ENCODE measurements around the gene STXBP2.

The STXBP2 gene

DNA sequence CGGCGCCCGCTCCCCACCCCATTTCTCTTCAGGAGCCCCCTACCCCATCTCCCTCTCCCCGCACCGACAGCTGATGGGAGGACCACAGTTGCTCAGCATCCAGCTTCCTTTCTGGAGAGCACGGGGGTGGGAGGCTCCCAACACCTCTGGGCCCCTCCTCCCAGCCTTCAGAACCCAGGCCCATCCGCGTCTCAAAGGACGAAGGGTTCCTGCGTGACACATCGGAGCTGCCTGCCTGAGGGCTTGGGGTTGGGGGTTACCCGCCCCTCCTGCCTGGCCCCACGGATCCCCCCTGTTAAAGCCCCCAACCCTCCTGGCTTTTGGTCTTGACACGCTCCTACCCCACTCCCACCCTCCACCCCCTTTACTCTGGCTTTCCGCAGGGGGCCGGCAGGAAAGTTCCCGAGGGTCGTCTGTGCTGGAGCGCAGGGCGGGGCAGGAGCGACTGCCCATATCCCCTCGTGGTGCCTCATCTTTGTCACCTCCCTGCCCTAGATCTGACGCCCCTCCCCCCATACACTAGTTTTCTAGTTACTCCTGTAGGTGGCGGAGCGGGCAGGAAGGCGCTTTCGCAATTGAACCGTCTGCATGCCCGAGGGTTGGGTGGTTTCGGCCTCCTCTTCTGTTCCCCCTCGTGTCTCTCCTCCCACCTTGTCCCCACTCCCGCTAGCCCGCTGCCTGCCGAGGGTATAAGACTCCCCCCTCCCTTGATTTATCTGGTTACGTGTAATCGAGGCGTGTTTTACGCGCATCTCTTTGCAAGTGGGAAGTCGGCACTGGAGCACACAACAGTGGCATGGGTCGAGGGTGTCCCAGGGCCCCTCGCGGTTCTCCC lies 44.6 kb downstream of the STXBP2 start:
- peak; percentile 88 for DNase-seq

DNA sequence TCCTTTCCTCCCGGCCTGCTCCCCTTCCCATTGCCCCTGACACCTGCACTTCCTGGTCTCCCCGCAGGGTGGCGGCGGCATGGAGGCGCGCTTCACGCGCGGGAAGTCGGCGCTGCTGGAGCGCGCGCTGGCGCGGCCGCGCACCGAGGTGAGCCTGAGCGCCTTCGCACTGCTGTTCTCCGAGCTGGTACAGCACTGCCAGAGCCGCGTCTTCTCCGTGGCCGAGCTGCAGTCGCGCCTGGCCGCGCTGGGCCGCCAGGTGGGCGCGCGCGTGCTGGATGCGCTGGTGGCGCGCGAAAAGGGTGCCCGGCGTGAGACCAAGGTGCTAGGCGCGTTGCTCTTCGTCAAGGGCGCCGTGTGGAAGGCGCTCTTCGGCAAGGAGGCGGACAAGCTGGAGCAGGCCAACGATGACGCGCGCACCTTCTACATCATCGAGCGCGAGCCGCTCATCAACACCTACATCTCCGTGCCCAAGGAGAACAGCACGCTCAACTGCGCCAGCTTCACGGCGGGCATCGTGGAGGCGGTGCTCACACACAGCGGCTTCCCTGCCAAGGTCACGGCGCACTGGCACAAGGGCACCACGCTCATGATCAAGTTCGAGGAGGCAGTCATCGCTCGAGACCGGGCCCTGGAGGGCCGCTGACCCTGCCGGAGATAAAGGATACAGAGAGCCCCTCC lies 45.4 kb downstream of the STXBP2 start:
- DNase-seq, result no peak

DNA sequence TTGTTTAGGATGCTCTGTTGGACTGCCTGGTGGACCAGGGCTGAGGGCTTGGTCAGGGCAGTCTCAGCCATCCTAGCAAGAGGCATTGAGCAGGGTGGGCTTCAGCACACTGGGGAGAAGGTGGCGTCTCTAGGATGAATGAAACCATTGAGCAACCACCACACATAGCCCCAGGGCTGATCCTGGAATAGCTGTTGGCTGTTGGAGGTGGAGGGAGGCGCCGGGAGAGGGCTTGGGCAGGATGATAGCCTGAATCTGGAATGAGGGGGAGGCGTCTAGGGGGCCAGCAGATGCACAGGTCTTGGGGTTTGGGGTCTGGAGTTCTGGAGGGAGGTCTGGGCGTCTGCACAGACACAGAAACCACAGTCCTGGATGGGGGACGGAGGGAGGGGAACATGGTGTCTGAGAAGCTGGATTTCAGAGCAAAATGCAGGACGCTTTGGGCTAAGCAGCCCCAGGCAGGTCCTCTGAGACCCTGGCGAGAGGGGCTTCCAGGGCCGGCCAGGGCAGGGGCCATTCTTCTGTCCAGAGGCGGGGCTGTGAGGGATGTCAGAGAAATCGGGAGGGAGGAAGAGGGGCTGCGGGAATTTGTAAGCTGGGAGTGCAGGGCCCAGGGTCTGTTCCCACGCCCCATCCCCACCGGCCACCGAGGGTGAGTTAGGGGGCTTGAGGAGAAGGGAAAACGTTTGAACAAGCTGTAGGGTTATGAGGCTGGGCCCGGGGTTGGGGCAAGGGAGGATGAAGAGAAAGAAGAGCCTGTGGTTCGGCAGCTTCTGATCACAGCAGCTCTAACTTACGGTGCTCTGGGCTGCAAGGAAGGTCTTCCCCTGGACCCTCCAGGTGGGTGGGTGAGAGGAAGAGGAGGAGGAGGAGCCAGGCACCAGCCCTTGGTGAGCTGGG lies 48.9 kb downstream of the STXBP2 start:
- DNase-seq, result no peak

DNA sequence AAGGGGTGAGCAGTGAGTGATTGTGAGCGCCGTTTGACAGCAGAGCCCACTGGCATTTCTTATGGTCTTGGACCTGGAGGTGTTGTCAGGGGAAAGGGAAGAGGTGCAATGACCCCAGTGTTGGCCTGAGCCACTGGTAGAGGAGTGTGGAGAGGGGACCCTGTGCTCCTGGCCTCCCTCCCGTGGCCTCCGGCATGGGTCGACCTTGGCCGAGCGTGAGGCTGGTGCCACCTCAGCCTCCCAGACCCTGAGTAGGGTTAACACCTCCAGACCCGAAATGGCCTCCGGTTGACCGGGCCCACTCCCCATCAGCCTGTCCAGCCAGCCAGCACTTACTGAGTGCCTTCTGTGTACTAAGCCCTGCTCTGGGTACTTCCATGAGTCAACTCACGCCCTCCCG lies 50.3 kb downstream of the STXBP2 start:
- DNase-seq, result no peak

DNA sequence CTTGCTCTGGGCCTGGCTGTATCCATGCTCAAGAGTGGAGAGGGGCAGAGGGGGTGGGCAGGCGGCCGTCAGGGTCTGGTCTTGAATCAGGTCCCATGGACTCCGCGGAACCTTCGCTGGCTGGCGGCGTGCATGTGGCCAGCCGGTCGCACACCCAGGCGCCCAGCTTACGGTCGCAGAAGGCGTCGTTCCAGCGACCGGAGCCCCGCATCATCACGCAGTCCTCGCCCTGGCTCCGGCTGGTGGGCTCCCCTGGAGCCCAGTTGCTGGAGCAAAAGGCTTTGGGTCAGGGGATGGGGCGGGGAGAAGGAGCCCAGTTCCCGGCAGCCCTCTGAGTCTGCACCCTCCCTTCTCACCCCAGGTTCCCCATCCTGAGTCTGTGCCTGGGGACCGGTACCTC lies 52.3 kb downstream of the STXBP2 start:
- no peak for DNase-seq

DNA sequence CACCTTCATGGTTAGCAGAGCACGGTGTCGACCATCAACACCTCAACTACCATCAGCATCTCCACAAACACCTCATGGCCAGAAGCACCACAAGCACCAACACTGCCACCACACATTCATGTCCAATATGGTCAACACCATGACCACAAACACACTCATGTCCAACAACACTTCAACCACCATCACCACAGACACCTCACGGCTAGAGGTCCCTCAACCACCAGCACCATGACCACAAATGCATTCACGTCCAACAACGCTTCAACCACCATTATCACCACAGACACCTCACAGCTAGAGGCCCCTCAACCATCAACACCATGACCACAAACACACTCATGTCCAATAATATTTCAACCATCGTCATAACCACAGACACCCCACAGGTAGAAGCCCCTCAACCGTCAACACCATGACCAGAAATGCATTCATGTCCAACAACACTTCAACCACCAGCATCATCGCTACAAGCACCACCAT lies 53.9 kb downstream of the STXBP2 start:
- no peak for DNase-seq

DNA sequence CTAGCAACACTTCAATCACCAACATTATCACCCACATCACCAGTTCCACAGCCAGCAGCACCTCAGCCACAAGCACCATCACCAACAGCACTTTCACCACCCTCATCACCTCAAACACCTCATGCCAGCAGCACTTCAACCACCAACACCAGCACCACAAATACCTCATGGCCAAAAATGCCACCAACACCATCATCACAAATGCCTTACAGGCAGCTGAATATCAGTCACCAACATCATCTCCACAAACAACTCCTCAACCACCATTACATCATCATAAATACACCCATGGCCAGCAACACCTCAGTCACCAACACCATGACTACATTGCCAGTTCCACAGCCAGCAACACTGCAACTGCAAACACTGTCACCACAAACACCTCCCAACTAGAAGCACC lies 54.6 kb downstream of the STXBP2 start:
- no peak for DNase-seq

DNA sequence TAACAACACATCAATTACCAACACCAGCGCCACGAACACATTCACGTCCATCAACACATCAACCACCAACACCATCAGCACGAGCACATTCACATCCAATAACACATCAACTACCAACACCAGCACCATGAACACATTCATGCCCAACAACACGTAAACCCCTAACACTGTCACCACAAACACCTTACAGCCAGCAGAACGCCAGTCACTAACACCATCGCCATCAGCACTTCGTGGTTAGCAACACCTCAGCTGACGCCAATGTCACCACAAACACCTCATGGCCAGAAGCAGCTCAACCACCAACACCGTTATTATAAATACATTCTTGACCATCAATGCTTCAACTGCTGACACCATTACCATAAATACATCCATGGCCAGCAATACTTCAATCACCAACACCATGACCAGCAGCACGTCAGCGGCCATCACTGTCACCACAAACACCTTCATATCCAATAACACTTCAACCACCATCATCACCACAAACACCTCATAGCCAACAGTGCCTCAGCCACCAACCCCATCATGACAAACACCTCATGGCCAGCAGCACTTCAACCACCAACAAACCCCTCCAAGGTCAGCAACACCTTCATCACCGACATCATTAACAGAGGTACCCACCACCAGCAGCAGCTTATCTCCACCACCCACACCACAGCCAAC lies 55.6 kb downstream of the STXBP2 start:
- DNase-seq, result no peak

DNA sequence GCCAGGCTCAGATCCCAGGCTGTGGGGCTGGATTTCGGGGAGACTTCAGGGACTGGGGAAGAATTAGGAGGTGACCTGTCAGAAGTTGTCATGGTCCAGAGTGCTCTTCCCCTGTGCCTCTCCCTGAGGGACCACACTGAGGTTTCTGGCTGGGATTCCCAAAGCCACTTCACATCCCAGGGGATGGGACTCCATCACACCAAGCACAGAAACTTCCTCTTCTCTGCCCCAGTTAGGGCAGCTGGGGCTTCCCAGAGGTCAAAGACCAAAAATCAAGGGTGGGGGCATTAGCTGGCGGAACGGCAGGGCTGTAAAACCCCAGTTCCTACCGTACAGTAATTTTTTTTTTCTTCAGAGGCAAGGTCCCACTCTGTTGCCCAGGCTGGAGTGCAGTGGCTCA lies 57.6 kb downstream of the STXBP2 start:
- DNase-seq, result no peak
